ENCODE measurements around the gene PML.

PML gene

DNA sequence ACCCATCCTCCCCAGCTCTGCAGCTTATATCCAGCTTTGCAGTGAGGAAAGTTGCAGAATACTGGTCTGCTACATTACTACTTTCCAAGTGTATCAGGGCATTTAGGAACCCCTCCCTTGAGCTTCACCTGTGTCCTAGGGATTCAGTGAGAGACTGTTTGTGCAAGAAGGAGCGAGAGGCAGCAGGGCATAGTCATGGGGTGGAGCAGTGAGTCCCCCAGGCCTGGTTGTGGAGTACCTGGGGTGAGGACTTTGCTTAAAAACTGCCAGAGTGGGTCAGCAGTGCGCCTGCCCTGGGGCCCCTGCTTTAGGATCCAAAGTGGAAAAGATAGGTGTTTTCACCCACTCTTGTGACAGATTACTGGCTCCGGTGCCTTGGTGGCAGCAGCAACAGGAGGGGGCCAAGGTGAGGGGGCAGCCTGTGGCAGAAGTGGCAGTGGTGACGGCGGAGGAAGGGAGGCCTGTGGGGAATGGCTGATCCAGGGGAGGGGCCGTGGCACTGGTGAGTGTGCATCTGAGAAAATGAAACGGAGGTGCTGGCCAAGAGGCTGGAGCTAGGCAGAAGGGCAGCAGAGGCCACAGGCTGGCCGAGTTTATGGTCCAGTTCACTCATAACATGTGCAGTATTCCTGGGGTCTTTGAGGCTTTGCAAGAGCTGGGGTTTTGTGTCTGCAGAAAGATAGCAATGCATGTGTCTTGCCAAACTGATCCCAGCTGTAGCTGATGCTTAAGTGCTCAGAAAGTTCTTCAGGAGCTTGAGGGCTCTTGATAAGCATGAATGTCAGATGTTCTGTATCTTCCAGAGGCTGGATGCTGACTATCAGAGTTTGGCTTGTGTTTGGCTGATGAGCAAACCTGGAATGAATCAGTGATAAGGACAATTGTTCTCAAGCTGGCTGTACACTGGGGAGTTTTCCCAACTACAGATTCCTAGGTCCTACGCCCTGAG is 44.5 kb downstream of the PML start:
- peaks cover 37% of the 10 kb centered on the region for H3K36me3 ChIP-seq (ENCODE audit: control insufficient read depth, insufficient read depth, low read length, severe bottlenecking)
- H3K4me1 ChIP-seq (ENCODE audit: control insufficient read depth, insufficient read depth, low read length): peaks cover 46% of the 10 kb centered on the region
- H3K27me3 ChIP-seq (replicated peaks; ENCODE audit: control insufficient read depth, insufficient read depth, low read length): no peaks in the 10 kb centered on the region
- no peaks in the 10 kb centered on the region for H3K9me3 ChIP-seq (ENCODE audit: control insufficient read depth, low read length)
- H3K4me3 ChIP-seq (ENCODE audit: low read length): no peak overlapping the region
- H3K9ac ChIP-seq (ENCODE audit: low read length): peak overlapping the region; percentile 63
- DNase-seq (ENCODE audit: low read depth): peak; percentile 18

DNA sequence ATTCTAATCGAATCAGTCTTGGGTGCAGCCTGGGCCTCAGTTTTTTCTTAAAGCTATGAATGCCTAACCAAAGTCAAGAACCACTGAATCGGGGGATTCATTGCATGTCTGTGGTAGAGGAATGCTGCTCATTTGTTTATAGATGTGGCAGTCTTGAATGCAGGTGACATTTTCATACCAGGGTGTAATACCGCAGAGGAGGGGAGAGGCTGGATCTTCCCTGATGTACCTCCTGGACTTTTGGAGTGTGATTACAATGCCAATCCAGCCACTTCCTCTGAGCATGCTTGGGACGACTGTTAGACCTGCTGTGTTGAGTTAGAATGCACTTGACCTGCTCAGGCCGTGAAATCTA is 45.1 kb downstream of the PML start:
- Histone ChIP-seq H3K9me3 (ENCODE audit: control insufficient read depth, low read length) (no peaks in the 10 kb centered on the region), H3K9ac (ENCODE audit: low read length) (peak overlapping the region; percentile 60), H3K27me3 (replicated peaks; ENCODE audit: control insufficient read depth, insufficient read depth, low read length) (no peaks in the 10 kb centered on the region), H3K4me1 (ENCODE audit: control insufficient read depth, insufficient read depth, low read length) (peaks cover 49% of the 10 kb centered on the region), H3K36me3 (ENCODE audit: control insufficient read depth, insufficient read depth, low read length, severe bottlenecking) (peaks cover 31% of the 10 kb centered on the region), H3K4me3 (ENCODE audit: low read length) (no peak overlapping the region)
- no peak for DNase-seq (ENCODE audit: low read depth)

DNA sequence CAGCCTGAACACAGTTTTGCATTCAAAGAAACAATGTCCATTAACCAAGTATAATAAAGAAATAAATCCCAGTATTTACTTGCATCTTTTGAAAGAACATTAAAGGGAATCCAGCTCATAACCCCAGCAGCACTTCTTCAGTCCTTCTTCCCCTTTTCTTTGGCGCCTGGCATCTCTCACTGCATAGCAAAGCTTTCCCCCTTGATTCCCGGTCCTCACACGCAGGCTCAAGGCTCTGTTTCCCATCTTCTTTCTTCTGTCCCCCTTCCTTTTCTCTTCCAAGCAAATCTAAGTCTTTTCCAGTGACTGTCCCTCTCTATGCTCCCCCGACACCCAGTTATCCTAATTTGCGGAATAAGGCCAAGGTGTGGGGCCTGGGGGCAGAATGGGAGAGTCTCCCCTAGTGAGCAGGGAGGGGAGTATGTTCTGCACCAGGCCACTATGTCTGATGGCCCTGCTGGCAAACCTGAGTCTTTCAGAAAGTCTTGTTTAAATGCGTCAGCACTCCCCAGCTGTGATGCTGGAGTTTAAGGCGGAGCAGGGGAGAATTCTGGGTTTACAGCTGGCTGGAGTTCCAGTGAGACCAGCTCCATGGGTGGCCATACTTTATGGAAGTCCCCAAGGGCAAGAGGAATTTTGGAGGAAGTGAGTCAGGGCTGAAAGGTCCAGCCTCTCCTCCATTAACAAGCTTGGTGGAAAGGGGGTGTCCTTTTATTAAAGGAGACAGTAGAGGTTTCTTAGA is 45.8 kb downstream of the PML start:
- Histone ChIP-seq H3K9me3 (ENCODE audit: control insufficient read depth, low read length) (no peaks in the 10 kb centered on the region), H3K27me3 (replicated peaks; ENCODE audit: control insufficient read depth, insufficient read depth, low read length) (no peaks in the 10 kb centered on the region), H3K9ac (ENCODE audit: low read length) (peak overlapping the region; percentile 65), H3K36me3 (ENCODE audit: control insufficient read depth, insufficient read depth, low read length, severe bottlenecking) (peaks cover 24% of the 10 kb centered on the region), H3K4me1 (ENCODE audit: control insufficient read depth, insufficient read depth, low read length) (peaks cover 49% of the 10 kb centered on the region), H3K4me3 (ENCODE audit: low read length) (peak overlapping the region; percentile 37)
- DNase-seq (ENCODE audit: low read depth): peak; percentile 77

DNA sequence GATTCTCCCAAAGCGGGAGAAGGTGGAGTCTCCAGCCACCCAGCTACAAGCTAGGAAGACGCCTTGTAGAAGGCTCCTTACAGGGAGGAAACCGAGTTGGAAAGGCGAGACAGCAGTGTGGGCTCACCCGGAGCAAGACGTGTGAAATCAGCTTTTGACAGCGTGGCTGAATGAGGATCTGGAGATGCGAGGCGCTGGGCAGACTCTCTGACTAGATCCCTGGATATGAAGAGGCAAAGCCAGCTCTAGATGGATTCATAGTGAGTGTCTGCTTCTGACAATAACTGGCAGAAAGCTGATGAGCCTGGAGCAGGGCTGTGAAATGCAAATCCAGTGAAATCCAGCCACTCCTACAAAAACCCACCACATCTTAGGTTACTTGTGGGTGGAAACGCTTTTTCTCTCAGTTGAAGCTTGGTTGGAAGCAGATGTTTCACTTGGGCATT is 46.8 kb downstream of the PML start:
- peak overlapping the region; percentile 22 for H3K4me3 ChIP-seq (ENCODE audit: low read length)
- peaks cover 48% of the 10 kb centered on the region for H3K4me1 ChIP-seq (ENCODE audit: control insufficient read depth, insufficient read depth, low read length)
- no peaks in the 10 kb centered on the region for H3K9me3 ChIP-seq (ENCODE audit: control insufficient read depth, low read length)
- H3K27me3 ChIP-seq (replicated peaks; ENCODE audit: control insufficient read depth, insufficient read depth, low read length): no peaks in the 10 kb centered on the region
- no peak for DNase-seq (ENCODE audit: low read depth)
- H3K9ac ChIP-seq (ENCODE audit: low read length): peak overlapping the region; percentile 65
- H3K36me3 ChIP-seq (ENCODE audit: control insufficient read depth, insufficient read depth, low read length, severe bottlenecking): peaks cover 14% of the 10 kb centered on the region

DNA sequence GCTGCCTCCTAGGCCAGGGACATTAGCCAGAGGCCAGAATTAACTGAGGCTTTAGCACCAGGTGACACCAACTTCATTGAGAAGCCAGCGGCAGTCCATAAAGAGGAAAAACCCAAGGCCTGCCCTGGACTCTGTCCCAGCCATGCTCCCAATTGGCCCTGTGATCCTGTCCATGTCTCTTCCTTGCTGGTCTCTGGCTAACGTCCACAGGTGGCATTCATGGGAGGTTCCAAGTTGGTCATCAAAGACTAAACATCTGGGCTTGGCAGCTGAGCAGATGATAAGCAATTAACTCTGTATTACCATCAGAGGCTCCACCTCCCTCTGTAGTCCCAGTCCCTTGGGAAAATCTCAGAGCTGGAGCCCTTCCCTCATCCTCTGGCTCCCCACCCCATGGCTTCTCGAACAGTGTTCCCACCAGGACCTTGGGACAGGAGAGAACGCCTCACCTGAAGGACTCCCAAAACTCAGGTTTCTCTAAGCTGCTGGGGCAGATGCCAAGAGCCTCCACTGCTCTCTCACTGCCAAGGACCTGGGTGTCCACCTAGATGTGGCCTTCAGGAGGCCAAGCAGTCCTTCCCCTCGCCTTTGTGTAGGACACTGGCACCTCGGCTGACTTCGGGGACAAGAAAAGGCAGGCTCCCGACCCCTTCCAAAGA is 47.4 kb downstream of the PML start:
- peaks cover 42% of the 10 kb centered on the region for H3K4me1 ChIP-seq (ENCODE audit: control insufficient read depth, insufficient read depth, low read length)
- H3K9ac ChIP-seq (ENCODE audit: low read length): no peak overlapping the region

DNA sequence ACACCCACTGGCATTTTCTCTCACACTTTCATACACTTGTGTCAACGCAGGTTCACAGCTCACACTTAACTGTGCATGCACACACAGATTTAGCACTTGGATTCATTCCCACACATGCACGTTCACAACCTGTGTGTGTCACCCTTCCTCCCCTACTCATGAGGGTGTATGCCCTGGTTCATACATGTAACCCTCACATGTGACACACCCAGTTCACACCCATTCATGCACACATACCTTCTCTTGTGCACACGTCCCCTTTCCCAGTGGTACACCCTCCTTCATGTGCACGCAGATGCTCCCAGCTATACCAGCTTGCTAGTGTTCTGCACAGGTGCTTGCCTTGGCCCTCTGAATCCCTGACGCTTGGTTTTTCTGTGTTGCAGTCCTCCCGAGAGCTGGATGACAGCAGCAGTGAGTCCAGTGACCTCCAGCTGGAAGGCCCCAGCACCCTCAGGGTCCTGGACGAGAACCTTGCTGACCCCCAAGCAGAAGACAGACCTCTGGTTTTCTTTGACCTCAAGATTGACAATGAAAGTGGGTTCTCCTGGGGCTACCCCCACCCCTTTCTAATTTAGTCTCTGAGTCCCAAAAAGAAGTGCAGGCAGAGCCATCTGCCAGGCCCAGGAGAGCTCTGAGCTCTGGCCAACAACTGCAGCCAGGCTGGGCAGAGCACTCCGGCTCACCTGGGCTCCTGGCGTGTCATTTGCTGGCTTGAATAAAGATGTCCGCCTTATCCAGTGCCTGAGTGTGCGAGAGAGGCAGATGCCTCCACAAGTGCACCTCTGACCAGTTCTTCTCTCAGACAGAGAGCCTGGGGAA is 48.3 kb downstream of the PML start:
- no peak overlapping the region for H3K9ac ChIP-seq (ENCODE audit: low read length)
- H3K4me1 ChIP-seq (ENCODE audit: control insufficient read depth, insufficient read depth, low read length): peaks cover 38% of the 10 kb centered on the region
- no peaks in the 10 kb centered on the region for H3K9me3 ChIP-seq (ENCODE audit: control insufficient read depth, low read length)
- DNase-seq (ENCODE audit: low read depth): no peak
- H3K4me3 ChIP-seq (ENCODE audit: low read length): no peak overlapping the region
- no peaks in the 10 kb centered on the region for H3K27me3 ChIP-seq (replicated peaks; ENCODE audit: control insufficient read depth, insufficient read depth, low read length)
- peaks cover 4% of the 10 kb centered on the region for H3K36me3 ChIP-seq (ENCODE audit: control insufficient read depth, insufficient read depth, low read length, severe bottlenecking)

More for the DNA sequence above, 47.4 kb downstream of the PML start:
- H3K36me3 ChIP-seq (ENCODE audit: control insufficient read depth, insufficient read depth, low read length, severe bottlenecking): peaks cover 11% of the 10 kb centered on the region
- no peaks in the 10 kb centered on the region for H3K9me3 ChIP-seq (ENCODE audit: control insufficient read depth, low read length)
- no peak for DNase-seq (ENCODE audit: low read depth)
- no peaks in the 10 kb centered on the region for H3K27me3 ChIP-seq (replicated peaks; ENCODE audit: control insufficient read depth, insufficient read depth, low read length)
- H3K4me3 ChIP-seq (ENCODE audit: low read length): no peak overlapping the region

DNA sequence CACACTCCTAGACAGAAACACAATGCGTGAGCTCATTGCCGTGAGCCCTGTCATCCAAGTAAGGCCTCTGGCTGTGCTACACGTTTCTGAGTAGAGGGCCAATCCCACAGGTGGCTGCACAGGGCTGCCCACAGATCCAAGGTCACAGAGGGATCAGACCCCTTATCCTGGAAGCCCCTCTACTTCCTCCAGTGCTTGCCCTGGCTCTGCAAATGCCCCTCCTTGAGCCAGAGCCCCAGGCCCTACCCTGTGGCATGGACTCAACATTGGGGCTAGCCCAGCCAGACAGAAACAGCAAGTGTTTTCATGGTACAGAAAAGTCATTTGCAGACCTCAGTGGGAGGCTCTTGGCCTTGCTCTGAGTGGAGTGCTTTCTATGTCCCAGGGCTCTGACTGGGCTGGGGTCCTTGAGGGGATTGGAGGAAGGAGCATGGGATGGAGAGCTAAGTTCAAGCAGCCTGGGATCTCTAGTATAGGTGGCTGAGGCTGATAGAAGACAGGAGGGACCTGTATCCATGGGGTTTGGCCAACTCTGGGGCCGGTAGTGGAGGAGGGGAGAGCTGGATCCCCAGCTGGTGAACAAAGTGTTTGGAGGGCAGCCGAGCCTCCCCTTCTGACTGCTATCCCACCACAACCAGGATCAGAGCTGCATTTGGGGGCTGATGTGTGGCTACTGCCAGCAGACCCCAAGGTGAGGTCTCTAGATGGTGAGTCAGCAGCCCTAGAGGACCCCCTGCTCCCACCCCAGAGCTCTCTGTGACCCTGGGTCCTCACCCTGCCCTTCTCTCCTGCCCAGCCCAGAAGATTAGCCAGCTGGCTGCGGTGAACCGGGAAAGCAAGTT is 49.1 kb downstream of the PML start:
- DNase-seq (ENCODE audit: low read depth): no peak
- H3K4me3 ChIP-seq (ENCODE audit: low read length): no peak overlapping the region
- no peaks in the 10 kb centered on the region for H3K9me3 ChIP-seq (ENCODE audit: control insufficient read depth, low read length)
- H3K36me3 ChIP-seq (ENCODE audit: control insufficient read depth, insufficient read depth, low read length, severe bottlenecking): peaks cover 4% of the 10 kb centered on the region
- peaks cover 37% of the 10 kb centered on the region for H3K4me1 ChIP-seq (ENCODE audit: control insufficient read depth, insufficient read depth, low read length)
- H3K9ac ChIP-seq (ENCODE audit: low read length): peak overlapping the region; percentile 34
- H3K27me3 ChIP-seq (replicated peaks; ENCODE audit: control insufficient read depth, insufficient read depth, low read length): no peaks in the 10 kb centered on the region

DNA sequence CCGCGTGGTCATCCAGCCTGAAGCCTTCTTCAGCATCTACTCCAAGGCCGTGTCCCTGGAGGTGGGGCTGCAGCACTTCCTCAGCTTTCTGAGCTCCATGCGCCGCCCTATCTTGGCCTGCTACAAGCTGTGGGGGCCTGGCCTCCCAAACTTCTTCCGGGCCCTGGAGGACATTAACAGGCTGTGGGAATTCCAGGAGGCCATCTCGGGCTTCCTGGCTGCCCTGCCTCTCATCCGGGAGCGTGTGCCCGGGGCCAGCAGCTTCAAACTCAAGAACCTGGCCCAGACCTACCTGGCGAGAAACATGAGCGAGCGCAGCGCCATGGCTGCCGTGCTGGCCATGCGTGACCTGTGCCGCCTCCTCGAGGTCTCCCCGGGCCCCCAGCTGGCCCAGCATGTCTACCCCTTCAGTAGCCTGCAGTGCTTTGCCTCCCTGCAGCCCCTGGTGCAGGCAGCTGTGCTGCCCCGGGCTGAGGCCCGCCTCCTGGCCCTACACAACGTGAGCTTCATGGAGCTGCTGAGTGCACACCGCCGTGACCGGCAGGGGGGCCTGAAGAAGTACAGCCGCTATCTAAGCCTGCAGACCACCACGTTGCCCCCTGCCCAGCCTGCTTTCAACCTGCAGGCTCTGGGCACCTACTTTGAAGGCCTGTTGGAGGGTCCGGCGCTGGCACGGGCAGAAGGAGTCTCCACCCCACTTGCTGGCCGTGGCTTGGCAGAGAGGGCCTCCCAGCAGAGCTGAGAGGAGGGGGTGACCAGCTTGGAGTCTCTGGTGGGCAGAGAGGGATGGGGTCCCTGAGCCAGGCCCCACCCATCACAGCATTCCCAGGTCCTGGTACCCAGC is 50.0 kb downstream of the PML start:
- peaks cover 4% of the 10 kb centered on the region for H3K36me3 ChIP-seq (ENCODE audit: control insufficient read depth, insufficient read depth, low read length, severe bottlenecking)
- H3K9me3 ChIP-seq (ENCODE audit: control insufficient read depth, low read length): no peaks in the 10 kb centered on the region
- peak overlapping the region; percentile 34 for H3K9ac ChIP-seq (ENCODE audit: low read length)
- no peak for DNase-seq (ENCODE audit: low read depth)
- H3K27me3 ChIP-seq (replicated peaks; ENCODE audit: control insufficient read depth, insufficient read depth, low read length): no peaks in the 10 kb centered on the region
- peaks cover 29% of the 10 kb centered on the region for H3K4me1 ChIP-seq (ENCODE audit: control insufficient read depth, insufficient read depth, low read length)
- no peak overlapping the region for H3K4me3 ChIP-seq (ENCODE audit: low read length)

DNA sequence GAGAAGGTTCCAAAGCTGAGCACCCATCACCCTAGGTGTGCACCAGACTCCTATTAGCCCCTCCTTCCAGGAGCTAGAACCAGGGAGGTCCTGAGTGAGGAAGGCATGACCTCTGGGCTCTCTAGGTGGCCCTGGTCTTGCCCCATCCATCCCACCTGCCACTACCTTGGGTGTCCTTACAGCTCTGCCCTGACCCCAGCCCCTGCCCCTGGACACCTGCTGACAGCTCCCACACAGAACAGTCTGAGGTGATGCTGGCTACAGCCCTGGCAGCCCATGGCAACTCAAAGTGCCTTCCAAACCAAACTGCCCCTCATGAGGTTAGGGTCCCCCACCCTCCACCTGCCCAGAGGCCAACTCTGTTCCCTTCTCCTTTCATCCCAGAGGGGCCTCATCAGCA is 50.7 kb downstream of the PML start:
- H3K36me3 ChIP-seq (ENCODE audit: control insufficient read depth, insufficient read depth, low read length, severe bottlenecking): peaks cover 4% of the 10 kb centered on the region
- H3K27me3 ChIP-seq (replicated peaks; ENCODE audit: control insufficient read depth, insufficient read depth, low read length): no peaks in the 10 kb centered on the region
- no peak overlapping the region for H3K9ac ChIP-seq (ENCODE audit: low read length)
- no peak overlapping the region for H3K4me3 ChIP-seq (ENCODE audit: low read length)
- no peaks in the 10 kb centered on the region for H3K9me3 ChIP-seq (ENCODE audit: control insufficient read depth, low read length)
- no peak for DNase-seq (ENCODE audit: low read depth)
- H3K4me1 ChIP-seq (ENCODE audit: control insufficient read depth, insufficient read depth, low read length): peaks cover 28% of the 10 kb centered on the region

Data from adipocyte (in vitro differentiated cells).